K562 (cell line): Measurements from ENCODE around the gene DNASE2. TPM values are rescaled to one million over a fixed set of nuclear protein-coding genes. Genes with fewer than 3 reads are reported as not detected.

Source experiments
- C11orf30 ChIP-seq: fragments of 450-650 bp; IDR thresholded peaks from 2 replicates; pipeline ENCODE4 v1.6.1; 2016; ENCODE audit warnings: low read depth, mild to moderate bottlenecking
- FIP1L1 ChIP-seq: fragments of 200-400 bp; formaldehyde crosslinking; IDR thresholded peaks from 2 replicates; pipeline ENCODE4 v1.6.1; 2018; ENCODE audit warnings: mild to moderate bottlenecking, low read depth, low read length; ENCODE audit not compliant: poor library complexity, severe bottlenecking
- GATA2 ChIP-seq: sonication (generic); formaldehyde crosslinking; IDR thresholded peaks from 2 replicates; pipeline ENCODE4 v1.4.0; 2020; ENCODE audit warnings: mild to moderate bottlenecking, missing genetic modification reagents
- HSF4 ChIP-seq: fragments of 250-450 bp; sonication (Bioruptor Pico); IDR thresholded peaks from 2 replicates; pipeline ENCODE4 v2.1.2; 2022; ENCODE audit warnings: mild to moderate bottlenecking, moderate library complexity, borderline replicate concordance
- KLF6 ChIP-seq: fragments of 250-450 bp; sonication (Bioruptor Pico); IDR thresholded peaks from 2 replicates; pipeline ENCODE4 v1.4.0; 2020; ENCODE audit warnings: mild to moderate bottlenecking, moderate library complexity, borderline replicate concordance
- MEF2D ChIP-seq: conservative IDR thresholded peaks from 2 replicates; pipeline ENCODE4 v1.6.1; 2016; ENCODE audit warnings: low read depth, missing genetic modification characterization, missing compliant biosample characterization
- NBN ChIP-seq: fragments of 450-650 bp; IDR thresholded peaks from 2 replicates; pipeline ENCODE4 v1.6.1; 2016; ENCODE audit warnings: low read depth, mild to moderate bottlenecking
- PTRF ChIP-seq: fragments of 450-650 bp; IDR thresholded peaks from 2 replicates; pipeline ENCODE4 v1.6.1; 2016; ENCODE audit warnings: mild to moderate bottlenecking, missing genetic modification characterization, missing compliant biosample characterization
- U2AF2 ChIP-seq: fragments of 200-400 bp; formaldehyde crosslinking; optimal IDR thresholded peaks from 2 replicates; pipeline ENCODE3; 2017; ENCODE audit warnings: low read depth, mild to moderate bottlenecking, low read length
- YY1 ChIP-seq, 3 experiments: IDR thresholded peaks; 2 replicates each; pipeline ENCODE4 v1.6.1; 2011; ENCODE audit warnings: low read length in 2 of 3, mild to moderate bottlenecking in 2 of 3, moderate library complexity in 2 of 3, borderline replicate concordance in 1 of 3, control low read depth in 1 of 3, low read depth in 1 of 3; ENCODE audit not compliant: insufficient read depth in 3 of 3, insufficient replicate concordance in 2 of 3, control insufficient read depth in 1 of 3, insufficient read length in 1 of 3; ENCODE audit errors: extremely low read depth in 1 of 3
- ZNF347 ChIP-seq: fragments of 450-650 bp; formaldehyde crosslinking; IDR thresholded peaks from 2 replicates; pipeline ENCODE4 v1.4.0; 2020; ENCODE audit warnings: low read depth, mild to moderate bottlenecking, moderate library complexity
- ZNF57 ChIP-seq: fragments of 450-650 bp; formaldehyde crosslinking; IDR thresholded peaks from 2 replicates; pipeline ENCODE4 v1.4.0; 2020; ENCODE audit warnings: mild to moderate bottlenecking, moderate library complexity
- ZNF644 ChIP-seq: fragments of 200-800 bp; sonication (Bioruptor generic); IDR thresholded peaks from 2 replicates; pipeline ENCODE4 v1.6.1; 2016; ENCODE audit warnings: low read depth, missing genetic modification characterization, missing compliant biosample characterization
- ZNF707 ChIP-seq: fragments of 250-450 bp; sonication (Bioruptor Pico); conservative IDR thresholded peaks from 2 replicates; pipeline ENCODE4 v1.8.0; 2022; ENCODE audit warnings: inconsistent platforms, mild to moderate bottlenecking, moderate library complexity
- ZNF76 ChIP-seq: fragments of 250-450 bp; sonication (Bioruptor Pico); IDR thresholded peaks from 2 replicates; pipeline ENCODE4 v1.4.0; 2020; ENCODE audit warnings: mild to moderate bottlenecking, moderate library complexity, borderline replicate concordance
- ZSCAN32 ChIP-seq: fragments of 450-650 bp; formaldehyde crosslinking; IDR thresholded peaks from 2 replicates; pipeline ENCODE4 v1.4.0; 2020; ENCODE audit warnings: mild to moderate bottlenecking, moderate library complexity
- polyA plus RNA-seq, 8 experiments: library from polyadenylated mRNA; depleted of rRNA in 4 of 8; stranded (reverse) in 5 of 8; unstranded in 3 of 8; fragments of >200 nt; fragmentation: Nextera tagmentation in 2 of 8; fragmentation: Illumina TruSeq in 1 of 8; extraction: Ambion mirVana in 2 of 8; extraction: Trizol in 1 of 8; gene quantifications; 2 replicates each; pipeline versions ENCODE4 v1.2.1 to v1.2.3, GENCODE V29; 2011 to 2014; ENCODE audit warnings: inconsistent platforms in 1 of 8, missing spikeins in 1 of 8
- total RNA-seq, 7 experiments: library from RNA; depleted of rRNA in 6 of 7; stranded (reverse); fragments of >200 nt in 6 of 7; fragmentation: Illumina TruSeq in 2 of 7; extraction: Trizol in 2 of 7; gene quantifications; 2 replicates each; pipeline versions ENCODE4 v1.2.1 to v1.2.3, GENCODE V29; 2011 to 2021; ENCODE audit warnings: low replicate concordance in 1 of 7
- TF ChIP-seq, protein P1 (sequence below): fragments of 250-450 bp; sonication (Bioruptor Pico); IDR thresholded peaks from 2 replicates; pipeline ENCODE4 v1.8.0; 2022; ENCODE audit warnings: moderate library complexity, mild to moderate bottlenecking, inconsistent platforms
- TF ChIP-seq, protein P2 (sequence below), 2 experiments: fragments of 450-650 bp; conservative IDR thresholded peaks; 2 replicates each; pipeline ENCODE4 v1.6.1; 2017; ENCODE audit warnings: mild to moderate bottlenecking in 2 of 2, moderate library complexity in 2 of 2
- TF ChIP-seq, protein P3 (sequence below): fragments of 250-450 bp; sonication (Bioruptor Pico); IDR thresholded peaks from 2 replicates; pipeline ENCODE4 v1.8.0; 2021; ENCODE audit warnings: mild to moderate bottlenecking, moderate library complexity
- TF ChIP-seq, protein P4 (sequence below), 2 experiments: fragments of 450-650 bp; IDR thresholded peaks; 2 replicates each; pipeline ENCODE4 v1.6.1; 2016

DNASE2 gene
- total and polyA plus RNA-seq, 9 of the 15 experiments (the other 6 are each of a cell fraction or from before 2014, with no cell fraction given): 4.4 to 27.0 (median 20.2) TPM

DNA sequence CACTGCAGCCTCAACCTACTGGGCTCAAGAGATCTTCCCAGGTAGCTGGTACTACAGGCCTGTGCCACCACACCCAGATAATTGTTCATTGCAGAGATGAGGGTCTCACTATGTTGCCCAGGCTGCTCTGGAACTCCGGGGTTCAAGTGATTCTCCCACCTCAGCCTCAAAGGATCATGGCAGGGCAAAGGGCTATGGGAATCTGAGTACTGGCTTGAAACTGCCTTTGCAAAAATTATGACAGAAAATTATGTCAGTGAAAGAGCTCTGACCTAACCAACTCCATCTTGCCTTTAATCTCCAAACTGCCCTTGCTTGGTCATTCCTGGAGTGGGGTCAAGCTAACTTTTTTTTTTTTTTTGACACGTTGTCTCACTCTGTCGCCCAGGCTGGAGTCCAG is 1.3 kb upstream of the DNASE2 start (continued):
- TF ChIP-seq U2AF2 (no peak), KLF6 (CRISPR knock-in tag) (peak; percentile 86), NBN (no peak), ZSCAN32 (CRISPR knock-in tag) (0 out of 2 replicates have a peak, but pooled peaks have one; percentile 20), ZNF57 (CRISPR knock-in tag) (no peak), ZNF707 (CRISPR knock-in tag) (peak; percentile 52; the same call in 1 of the 2 replicates), PTRF (tag) (peak; percentile 91), C11orf30 (no peak), ZNF644 (tag) (0 out of 2 replicates have a peak, but pooled peaks have one; percentile 35), ZNF347 (CRISPR knock-in tag) (no peak), MEF2D (peak; percentile 82), HSF4 (CRISPR knock-in tag) (peak; percentile 93), ZNF76 (CRISPR knock-in tag) (peak; percentile 68; the same call in 1 of the 2 replicates), YY1 (IDR thresholded peaks at IDR 0.05; ENCODE audit: borderline replicate concordance in 1 of 3, control insufficient read depth in 1 of 3, extremely low read depth in 1 of 3, insufficient read depth in 3 of 3, insufficient read length in 1 of 3, insufficient replicate concordance in 2 of 3, low read depth in 1 of 3, low read length in 2 of 3) (peak in 1 of 3 experiments; percentile 2), GATA2 (CRISPR knock-in tag) (no peak), FIP1L1 (no peak)
- TF ChIP-seq, protein P1, sequence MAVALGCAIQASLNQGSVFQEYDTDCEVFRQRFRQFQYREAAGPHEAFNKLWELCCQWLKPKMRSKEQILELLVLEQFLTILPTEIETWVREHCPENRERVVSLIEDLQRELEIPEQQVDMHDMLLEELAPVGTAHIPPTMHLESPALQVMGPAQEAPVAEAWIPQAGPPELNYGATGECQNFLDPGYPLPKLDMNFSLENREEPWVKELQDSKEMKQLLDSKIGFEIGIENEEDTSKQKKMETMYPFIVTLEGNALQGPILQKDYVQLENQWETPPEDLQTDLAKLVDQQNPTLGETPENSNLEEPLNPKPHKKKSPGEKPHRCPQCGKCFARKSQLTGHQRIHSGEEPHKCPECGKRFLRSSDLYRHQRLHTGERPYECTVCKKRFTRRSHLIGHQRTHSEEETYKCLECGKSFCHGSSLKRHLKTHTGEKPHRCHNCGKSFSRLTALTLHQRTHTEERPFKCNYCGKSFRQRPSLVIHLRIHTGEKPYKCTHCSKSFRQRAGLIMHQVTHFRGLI: peak; percentile 86
- TF ChIP-seq, protein P2, sequence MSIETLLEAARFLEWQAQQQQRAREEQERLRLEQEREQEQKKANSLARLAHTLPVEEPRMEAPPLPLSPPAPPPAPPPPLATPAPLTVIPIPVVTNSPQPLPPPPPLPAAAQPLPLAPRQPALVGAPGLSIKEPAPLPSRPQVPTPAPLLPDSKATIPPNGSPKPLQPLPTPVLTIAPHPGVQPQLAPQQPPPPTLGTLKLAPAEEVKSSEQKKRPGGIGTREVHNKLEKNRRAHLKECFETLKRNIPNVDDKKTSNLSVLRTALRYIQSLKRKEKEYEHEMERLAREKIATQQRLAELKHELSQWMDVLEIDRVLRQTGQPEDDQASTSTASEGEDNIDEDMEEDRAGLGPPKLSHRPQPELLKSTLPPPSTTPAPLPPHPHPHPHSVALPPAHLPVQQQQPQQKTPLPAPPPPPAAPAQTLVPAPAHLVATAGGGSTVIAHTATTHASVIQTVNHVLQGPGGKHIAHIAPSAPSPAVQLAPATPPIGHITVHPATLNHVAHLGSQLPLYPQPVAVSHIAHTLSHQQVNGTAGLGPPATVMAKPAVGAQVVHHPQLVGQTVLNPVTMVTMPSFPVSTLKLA (conservative IDR thresholded peaks at IDR 0.05): no peak
- TF ChIP-seq, protein P3, sequence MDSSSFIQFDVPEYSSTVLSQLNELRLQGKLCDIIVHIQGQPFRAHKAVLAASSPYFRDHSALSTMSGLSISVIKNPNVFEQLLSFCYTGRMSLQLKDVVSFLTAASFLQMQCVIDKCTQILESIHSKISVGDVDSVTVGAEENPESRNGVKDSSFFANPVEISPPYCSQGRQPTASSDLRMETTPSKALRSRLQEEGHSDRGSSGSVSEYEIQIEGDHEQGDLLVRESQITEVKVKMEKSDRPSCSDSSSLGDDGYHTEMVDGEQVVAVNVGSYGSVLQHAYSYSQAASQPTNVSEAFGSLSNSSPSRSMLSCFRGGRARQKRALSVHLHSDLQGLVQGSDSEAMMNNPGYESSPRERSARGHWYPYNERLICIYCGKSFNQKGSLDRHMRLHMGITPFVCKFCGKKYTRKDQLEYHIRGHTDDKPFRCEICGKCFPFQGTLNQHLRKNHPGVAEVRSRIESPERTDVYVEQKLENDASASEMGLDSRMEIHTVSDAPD (CRISPR knock-in tag): 0 out of 2 replicates have a peak, but pooled peaks have one; percentile 43
- TF ChIP-seq, protein P4, sequence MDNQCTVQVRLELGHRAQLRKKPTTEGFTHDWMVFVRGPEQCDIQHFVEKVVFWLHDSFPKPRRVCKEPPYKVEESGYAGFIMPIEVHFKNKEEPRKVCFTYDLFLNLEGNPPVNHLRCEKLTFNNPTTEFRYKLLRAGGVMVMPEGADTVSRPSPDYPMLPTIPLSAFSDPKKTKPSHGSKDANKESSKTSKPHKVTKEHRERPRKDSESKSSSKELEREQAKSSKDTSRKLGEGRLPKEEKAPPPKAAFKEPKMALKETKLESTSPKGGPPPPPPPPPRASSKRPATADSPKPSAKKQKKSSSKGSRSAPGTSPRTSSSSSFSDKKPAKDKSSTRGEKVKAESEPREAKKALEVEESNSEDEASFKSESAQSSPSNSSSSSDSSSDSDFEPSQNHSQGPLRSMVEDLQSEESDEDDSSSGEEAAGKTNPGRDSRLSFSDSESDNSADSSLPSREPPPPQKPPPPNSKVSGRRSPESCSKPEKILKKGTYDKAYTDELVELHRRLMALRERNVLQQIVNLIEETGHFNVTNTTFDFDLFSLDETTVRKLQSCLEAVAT (IDR thresholded peaks at IDR 0.05): no peak
